HG03097 (cell line): Measurements from ENCODE around the gene MED15.
"Not testable (repeated sequence)": the region's sequence is repeated elsewhere in the genome, so short reads cannot be mapped to it uniquely, and the experiment has no call there.

Experiments used
- ATAC-seq: cut with Tn5 transposase; IDR thresholded peaks from one replicate; pipeline ENCODE4 v1.9.1; 2021; ENCODE audit not compliant: unreplicated experiment, low FRiP score

The MED15 gene

DNA sequence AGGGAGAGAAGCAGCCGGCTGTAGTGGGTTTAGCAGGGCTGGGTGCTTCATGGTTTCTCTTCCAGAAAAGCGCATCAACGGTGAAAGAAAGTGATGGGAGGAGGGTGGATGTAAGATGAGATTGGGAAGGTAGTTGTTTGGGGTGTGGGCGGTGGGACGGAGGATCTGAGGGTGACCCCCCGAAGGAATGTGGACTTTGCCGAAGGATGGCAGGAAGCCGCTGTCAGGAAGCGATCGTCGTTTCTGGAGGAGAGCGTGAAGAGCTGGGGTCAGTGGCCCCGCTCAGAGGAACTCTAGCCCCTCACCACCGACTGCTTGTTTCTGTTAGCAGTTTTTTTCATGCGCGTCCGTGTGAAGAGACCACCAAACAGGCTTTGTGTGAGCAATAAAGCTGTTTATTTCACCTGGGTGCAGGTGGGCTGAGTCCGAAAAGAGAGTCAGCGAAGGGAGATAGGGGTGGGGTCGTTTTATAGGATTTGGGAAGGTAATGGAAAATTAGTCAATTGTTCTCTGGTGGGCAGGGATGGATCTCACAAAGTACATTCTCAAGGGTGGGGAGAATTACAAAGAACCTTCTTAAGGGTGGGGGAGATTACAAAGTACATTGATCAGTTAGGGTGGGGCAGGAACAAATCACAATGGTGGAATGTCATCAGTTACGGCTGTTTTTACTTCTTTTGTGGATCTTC lies 801 bp downstream of the MED15 start:
- ATAC-seq, result not testable (repeated sequence)

- no peak for ATAC-seq
Observed at GRCh38 chr22:20508815-20509271, 1.4 kb downstream of the MED15 start.

- no peak for ATAC-seq
Observed at GRCh38 chr22:20509344-20510047, 2.1 kb downstream of the MED15 start.

- no peak for ATAC-seq
Observed at GRCh38 chr22:20510811-20511577, 3.6 kb downstream of the MED15 start.

DNA sequence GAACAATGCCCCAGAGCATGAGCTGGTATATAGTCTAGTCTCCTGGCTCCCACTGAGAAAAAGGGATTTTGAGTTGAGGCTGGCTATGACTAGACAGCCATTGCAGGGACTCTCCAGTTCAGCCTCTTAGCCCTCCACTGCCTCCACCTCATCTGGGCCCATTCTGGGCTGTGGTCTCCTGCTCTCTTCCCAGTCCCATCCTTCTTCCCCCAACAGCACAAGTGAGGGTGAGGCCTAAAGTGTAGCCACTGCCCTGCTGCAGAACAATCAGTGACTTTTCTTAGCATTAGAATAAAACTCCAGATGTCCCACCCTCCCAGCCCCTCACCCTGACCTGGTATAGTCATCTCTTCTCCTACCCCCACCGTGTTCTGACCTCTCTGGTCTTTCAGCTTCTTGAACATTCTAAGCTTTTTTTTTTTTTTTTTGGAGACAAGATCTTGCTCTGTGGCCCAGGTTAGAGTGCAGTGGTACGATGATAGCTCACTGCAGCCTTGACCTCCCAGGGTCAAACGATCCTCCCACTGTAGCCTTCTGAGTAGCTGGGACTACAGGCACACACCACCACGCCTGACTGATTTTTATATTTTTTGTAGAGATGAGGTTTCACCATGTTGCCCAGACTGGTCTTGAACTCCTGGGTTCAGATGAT lies 4.3 kb downstream of the MED15 start:
- no peak for ATAC-seq

DNA sequence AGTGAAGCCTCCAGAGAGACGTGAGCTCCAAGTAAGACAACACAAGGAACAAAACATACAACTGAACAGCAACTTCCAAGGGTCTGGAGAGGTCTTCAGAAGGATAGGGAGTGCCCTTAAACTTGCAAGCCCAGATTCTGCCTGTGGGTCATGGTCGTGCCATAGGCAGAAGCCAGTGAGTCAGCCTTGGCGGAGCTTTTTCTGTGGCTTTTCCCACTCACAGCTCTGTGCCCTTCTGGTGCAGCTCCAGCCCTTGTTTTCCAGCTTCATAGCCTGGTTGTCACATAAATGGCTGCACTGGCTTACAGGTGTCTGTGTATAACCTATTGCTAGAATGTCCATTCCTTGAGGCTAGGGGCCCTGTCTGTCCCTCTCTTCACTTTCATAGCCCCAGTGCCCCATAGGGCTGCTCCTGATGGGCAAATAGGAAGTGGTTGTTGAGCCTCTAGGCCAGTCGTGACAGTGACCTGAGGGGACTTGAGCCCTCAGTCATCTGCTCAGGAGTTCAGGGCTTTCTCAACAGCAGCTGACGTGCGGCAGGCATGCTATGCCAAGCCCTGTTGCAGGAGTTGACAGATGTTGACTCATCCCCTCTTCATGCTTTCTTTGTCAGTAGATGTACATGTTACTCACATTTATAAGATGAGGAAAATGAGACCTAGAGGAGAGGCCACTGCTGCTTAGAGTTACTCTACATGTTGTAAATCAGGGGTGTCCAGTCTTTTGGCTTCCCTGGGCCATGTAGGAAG lies 7.4 kb downstream of the MED15 start:
- ATAC-seq, result no peak

DNA sequence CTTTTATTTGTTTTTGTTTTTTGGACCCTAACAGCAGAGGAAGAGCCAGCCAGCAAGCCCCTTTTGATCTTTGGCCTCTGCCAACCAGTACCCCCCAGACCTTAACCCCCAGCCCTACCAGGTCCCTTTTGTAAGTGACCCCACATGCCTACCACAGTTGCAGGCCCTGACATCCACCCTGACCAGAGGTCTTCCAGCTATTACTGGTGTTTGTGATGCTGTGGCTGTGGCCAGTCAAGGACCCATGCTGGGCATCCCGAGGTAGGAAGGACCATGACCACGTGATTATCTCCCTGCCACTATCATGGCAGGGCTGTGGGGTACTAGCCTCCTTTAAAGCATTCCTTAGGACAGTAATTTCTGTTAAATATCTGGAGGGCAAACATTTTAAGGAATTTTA lies 9.0 kb downstream of the MED15 start:
- ATAC-seq, result no peak

- no peak for ATAC-seq
Observed at GRCh38 chr22:20517422-20517821, 10.0 kb downstream of the MED15 start.

GRCh38 chr22:20517841-20518592 lies 10.6 kb downstream of the MED15 start:
- ATAC-seq, result no peak

DNA sequence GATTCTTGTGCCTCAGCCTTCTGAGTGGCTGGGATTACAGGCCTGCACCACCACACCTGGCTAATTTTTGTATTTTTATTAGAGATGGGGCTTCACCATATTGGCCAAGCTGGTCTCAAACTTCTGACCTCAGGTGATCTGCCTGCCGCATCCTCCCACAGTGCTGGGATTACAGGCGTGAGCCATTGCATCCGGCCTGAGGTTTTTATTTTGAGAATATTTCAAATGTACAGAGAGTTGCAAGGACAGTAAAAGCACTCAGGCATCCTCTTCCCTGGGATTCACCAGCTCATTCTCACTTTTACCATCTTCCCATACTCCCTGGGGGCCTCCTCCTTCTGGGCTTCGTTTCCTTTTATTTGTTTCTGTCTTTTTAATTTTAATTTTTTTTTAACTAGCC lies 12.1 kb downstream of the MED15 start:
- no peak for ATAC-seq

- ATAC-seq, result no peak
Observed at GRCh38 chr22:20520093-20520511, 12.7 kb downstream of the MED15 start.

- ATAC-seq, result no peak
Observed at GRCh38 chr22:20522134-20523004, 15.0 kb downstream of the MED15 start.

DNA sequence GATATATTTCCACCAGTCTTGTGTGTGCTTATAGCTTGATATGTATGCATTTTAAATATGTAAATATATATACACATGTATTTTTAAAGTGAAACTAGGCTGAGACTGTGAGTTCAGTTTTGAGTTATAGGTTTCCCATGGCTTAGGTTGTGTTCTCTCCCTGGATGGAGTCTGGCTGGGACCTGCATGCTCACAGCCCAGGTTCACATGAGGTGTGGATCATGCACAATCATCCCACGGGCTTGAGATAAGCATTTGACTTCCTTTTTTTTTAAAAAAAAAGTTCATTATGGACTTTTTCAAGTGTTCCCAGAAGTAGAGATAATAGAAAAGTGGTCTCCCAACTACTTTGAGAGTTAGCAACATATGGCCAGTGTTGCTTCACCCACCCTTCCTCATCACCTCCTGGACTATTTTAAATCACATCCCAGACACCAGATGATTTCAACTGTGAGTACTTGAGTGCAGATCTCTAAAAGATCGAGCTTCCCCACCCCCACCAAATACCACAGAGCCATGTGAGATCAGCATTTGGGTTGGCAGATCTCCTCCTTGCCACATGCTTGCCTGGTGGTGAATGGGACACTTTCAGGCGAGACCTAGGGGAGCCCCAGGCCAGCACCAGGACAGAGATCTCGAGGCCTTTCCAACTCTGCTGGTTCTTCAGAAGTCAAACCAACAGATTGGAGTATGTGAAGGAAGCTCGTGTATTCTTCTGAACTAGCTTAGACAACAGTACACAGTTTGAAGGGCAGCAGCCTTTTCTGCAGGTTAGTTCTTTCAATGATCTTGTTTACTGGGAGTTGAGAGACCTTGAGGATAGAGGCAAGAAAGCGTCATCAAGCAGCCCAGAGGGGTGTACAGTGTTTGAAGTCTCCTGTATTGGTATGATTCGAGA lies 15.9 kb downstream of the MED15 start:
- no peak for ATAC-seq

DNA sequence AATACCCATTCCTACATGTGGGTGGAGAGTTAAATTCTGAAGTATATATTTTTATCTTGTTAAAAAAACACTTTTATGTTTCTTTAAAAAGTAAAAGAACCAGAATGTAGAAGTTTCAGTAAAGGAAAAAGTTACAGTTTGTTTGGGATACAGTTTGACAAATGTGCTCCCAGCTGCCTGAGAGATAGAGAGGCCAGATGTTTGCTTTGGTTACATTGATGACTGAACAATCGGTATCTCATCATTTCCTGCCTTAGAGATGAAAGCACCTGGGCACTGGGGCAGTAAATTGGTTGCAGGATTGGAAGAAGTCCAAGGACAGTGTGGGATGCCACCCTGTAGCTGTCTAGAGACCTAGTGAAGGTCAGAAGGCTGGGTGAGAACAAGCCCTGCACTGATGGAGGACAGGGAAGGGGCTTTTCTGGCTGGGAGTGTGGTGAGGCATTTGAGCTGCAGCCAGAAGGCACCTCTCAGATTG lies 16.6 kb downstream of the MED15 start:
- no peak for ATAC-seq

DNA sequence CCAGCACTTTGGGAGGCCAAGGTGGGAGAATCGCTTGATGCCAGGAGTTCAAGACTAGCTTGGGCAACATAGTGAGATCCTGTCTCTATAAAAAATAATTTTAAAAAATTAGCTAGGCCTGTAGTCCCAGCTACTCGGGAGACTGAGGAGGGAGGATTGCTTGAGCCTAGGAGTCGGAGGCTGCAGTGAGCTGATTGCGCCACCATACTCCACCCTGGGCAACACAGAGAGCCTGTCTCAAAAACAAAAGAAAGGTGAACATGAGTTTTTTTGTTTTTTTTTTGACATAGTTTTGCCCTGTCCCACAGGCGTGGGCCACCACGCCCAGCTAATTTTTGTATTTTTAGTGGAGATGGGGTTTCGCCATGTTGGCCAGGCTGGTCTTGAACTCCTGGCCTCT lies 17.6 kb downstream of the MED15 start:
- no peak for ATAC-seq

DNA sequence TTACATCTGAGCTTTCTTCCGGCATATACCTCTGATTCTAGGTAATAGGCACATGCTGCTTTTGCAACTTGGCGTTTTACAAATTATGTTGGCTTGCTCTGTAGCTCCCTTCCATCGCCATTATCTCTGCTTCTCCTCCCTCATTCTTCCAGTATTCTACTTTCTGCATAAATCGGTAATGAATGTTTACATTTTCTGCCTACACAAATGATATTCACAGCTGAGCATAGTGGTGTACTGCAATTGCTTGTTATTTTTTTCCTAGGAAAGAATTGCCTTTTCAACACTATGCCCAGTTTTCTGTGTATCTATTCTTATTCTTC lies 18.9 kb downstream of the MED15 start:
- ATAC-seq, result no peak

GRCh38 chr22:20526628-20527355 lies 19.4 kb downstream of the MED15 start:
- ATAC-seq, result no peak
